Measurements from ENCODE around the gene PPP1R1C. TPM values are rescaled to one million over a fixed set of nuclear protein-coding genes. Genes with fewer than 3 reads are reported as not detected.

The PPP1R1C gene
- polyA plus RNA-seq, 1 donor from 2014 or later, result not detected

DNA sequence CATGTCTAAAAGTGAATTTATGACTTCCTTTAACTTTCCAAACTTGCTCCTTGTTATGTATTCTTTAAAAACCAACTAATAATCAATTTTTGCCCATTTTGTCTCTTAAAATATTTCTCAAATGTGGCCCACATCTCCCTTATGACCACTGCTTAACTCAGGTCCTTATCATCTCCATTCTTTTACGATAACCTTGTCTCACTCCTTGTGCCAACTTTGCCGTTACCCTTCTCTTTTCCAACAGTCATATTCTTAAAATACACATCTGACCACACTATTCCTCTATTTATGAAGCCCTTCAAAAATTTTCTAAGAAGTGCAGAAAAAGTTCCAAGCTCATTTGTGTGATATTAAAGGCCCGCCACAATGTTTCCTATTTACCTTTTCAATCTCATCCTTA lies 47.8 kb downstream of the PPP1R1C start:
- Histone ChIP-seq H3K27ac (ENCODE audit: low read length) (no peak overlapping the region), H3K4me2 (ENCODE audit: low read length) (no peak overlapping the region), H3K36me3 (ENCODE audit: insufficient read depth, low read length) (no peaks in the 10 kb centered on the region), H3K27me3 (ENCODE audit: insufficient read depth, low read depth, low read length) (no peaks in the 10 kb centered on the region), H2AFZ (ENCODE audit: low read depth, low read length) (no peak overlapping the region), H4K20me1 (ENCODE audit: insufficient read depth) (no peaks in the 10 kb centered on the region), H3K9me3 (ENCODE audit: low read length) (no peaks in the 10 kb centered on the region), H3F3A (ENCODE audit: insufficient read depth, low read length, poor library complexity, severe bottlenecking) (no peaks in the 10 kb centered on the region), H3K9ac (ENCODE audit: low read length) (no peak overlapping the region), H3K79me2 (replicated peaks; ENCODE audit: insufficient read depth, low read length) (no peaks in the 10 kb centered on the region), H3K4me3 (ENCODE audit: low read length) (no peak overlapping the region), H3K9me2 (ENCODE audit: insufficient read depth, low read length) (no peaks in the 10 kb centered on the region)
- no peak for TF ChIP-seq EP300 (conservative IDR thresholded peaks at IDR 0.05; ENCODE audit: poor library complexity, severe bottlenecking)
- TF ChIP-seq, protein P1, sequence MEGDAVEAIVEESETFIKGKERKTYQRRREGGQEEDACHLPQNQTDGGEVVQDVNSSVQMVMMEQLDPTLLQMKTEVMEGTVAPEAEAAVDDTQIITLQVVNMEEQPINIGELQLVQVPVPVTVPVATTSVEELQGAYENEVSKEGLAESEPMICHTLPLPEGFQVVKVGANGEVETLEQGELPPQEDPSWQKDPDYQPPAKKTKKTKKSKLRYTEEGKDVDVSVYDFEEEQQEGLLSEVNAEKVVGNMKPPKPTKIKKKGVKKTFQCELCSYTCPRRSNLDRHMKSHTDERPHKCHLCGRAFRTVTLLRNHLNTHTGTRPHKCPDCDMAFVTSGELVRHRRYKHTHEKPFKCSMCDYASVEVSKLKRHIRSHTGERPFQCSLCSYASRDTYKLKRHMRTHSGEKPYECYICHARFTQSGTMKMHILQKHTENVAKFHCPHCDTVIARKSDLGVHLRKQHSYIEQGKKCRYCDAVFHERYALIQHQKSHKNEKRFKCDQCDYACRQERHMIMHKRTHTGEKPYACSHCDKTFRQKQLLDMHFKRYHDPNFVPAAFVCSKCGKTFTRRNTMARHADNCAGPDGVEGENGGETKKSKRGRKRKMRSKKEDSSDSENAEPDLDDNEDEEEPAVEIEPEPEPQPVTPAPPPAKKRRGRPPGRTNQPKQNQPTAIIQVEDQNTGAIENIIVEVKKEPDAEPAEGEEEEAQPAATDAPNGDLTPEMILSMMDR (IDR thresholded peaks at IDR 0.05; ENCODE audit: poor library complexity, severe bottlenecking), result no peak
- no peak for TF ChIP-seq MXI1 (conservative IDR thresholded peaks at IDR 0.05; ENCODE audit: poor library complexity, severe bottlenecking)
- TF ChIP-seq EZH2 (IDR thresholded peaks at IDR 0.05; ENCODE audit: borderline replicate concordance, insufficient read depth, low read length, poor library complexity, severe bottlenecking), result no peak
- TF ChIP-seq POLR2AphosphoS5 (IDR thresholded peaks at IDR 0.05), result no peak
- no peak for TF ChIP-seq SMC3 (conservative IDR thresholded peaks at IDR 0.05; ENCODE audit: poor library complexity)
- TF ChIP-seq TAF1 (IDR thresholded peaks at IDR 0.05; ENCODE audit: low read depth), result no peak
- TF ChIP-seq, protein P2, sequence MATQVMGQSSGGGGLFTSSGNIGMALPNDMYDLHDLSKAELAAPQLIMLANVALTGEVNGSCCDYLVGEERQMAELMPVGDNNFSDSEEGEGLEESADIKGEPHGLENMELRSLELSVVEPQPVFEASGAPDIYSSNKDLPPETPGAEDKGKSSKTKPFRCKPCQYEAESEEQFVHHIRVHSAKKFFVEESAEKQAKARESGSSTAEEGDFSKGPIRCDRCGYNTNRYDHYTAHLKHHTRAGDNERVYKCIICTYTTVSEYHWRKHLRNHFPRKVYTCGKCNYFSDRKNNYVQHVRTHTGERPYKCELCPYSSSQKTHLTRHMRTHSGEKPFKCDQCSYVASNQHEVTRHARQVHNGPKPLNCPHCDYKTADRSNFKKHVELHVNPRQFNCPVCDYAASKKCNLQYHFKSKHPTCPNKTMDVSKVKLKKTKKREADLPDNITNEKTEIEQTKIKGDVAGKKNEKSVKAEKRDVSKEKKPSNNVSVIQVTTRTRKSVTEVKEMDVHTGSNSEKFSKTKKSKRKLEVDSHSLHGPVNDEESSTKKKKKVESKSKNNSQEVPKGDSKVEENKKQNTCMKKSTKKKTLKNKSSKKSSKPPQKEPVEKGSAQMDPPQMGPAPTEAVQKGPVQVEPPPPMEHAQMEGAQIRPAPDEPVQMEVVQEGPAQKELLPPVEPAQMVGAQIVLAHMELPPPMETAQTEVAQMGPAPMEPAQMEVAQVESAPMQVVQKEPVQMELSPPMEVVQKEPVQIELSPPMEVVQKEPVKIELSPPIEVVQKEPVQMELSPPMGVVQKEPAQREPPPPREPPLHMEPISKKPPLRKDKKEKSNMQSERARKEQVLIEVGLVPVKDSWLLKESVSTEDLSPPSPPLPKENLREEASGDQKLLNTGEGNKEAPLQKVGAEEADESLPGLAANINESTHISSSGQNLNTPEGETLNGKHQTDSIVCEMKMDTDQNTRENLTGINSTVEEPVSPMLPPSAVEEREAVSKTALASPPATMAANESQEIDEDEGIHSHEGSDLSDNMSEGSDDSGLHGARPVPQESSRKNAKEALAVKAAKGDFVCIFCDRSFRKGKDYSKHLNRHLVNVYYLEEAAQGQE (IDR thresholded peaks at IDR 0.05; ENCODE audit: borderline replicate concordance), result no peak
- TF ChIP-seq RAD21 (conservative IDR thresholded peaks at IDR 0.05), result no peak

DNA sequence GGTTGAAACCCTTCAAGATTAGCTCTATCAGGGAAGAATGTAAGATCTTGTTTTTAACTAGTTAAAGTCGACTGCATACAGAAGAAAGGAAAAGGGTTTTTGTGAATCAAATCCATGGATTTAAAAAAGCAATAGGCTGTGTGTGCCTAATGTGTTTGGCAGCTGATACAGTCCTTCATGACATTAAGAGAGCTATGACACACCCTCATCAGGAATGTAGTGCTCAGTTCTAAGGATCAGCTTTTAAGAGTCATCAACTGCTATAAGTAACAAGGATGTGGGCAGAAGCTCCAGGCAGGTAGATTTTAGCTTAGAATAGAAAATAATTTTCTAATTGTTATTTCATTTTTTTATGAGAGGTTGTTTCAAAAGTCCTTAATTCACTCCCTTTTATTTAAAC lies 52.9 kb downstream of the PPP1R1C start:
- Histone ChIP-seq H3K4me2 (ENCODE audit: low read length) (no peak overlapping the region), H3K9ac (ENCODE audit: low read length) (no peak overlapping the region), H3F3A (ENCODE audit: insufficient read depth, low read length, poor library complexity, severe bottlenecking) (no peaks in the 10 kb centered on the region), H3K9me3 (ENCODE audit: low read length) (no peaks in the 10 kb centered on the region), H2AFZ (ENCODE audit: low read depth, low read length) (no peak overlapping the region), H3K27ac (ENCODE audit: low read length) (no peak overlapping the region), H3K27me3 (ENCODE audit: insufficient read depth, low read depth, low read length) (no peaks in the 10 kb centered on the region), H3K9me2 (ENCODE audit: insufficient read depth, low read length) (no peaks in the 10 kb centered on the region), H4K20me1 (ENCODE audit: insufficient read depth) (no peaks in the 10 kb centered on the region), H3K36me3 (ENCODE audit: insufficient read depth, low read length) (no peaks in the 10 kb centered on the region), H3K4me3 (ENCODE audit: low read length) (no peak overlapping the region), H3K79me2 (replicated peaks; ENCODE audit: insufficient read depth, low read length) (no peaks in the 10 kb centered on the region)
- TF ChIP-seq POLR2AphosphoS5 (IDR thresholded peaks at IDR 0.05), result no peak
- TF ChIP-seq RAD21 (conservative IDR thresholded peaks at IDR 0.05), result no peak
- no peak for TF ChIP-seq EZH2 (IDR thresholded peaks at IDR 0.05; ENCODE audit: borderline replicate concordance, insufficient read depth, low read length, poor library complexity, severe bottlenecking)
- no peak for TF ChIP-seq TAF1 (IDR thresholded peaks at IDR 0.05; ENCODE audit: low read depth)
- no peak for TF ChIP-seq MXI1 (conservative IDR thresholded peaks at IDR 0.05; ENCODE audit: poor library complexity, severe bottlenecking)
- TF ChIP-seq, protein P1 (IDR thresholded peaks at IDR 0.05; ENCODE audit: poor library complexity, severe bottlenecking), result no peak
- no peak for TF ChIP-seq SMC3 (conservative IDR thresholded peaks at IDR 0.05; ENCODE audit: poor library complexity)
- TF ChIP-seq, protein P2 (IDR thresholded peaks at IDR 0.05; ENCODE audit: borderline replicate concordance), result no peak
- no peak for TF ChIP-seq EP300 (conservative IDR thresholded peaks at IDR 0.05; ENCODE audit: poor library complexity, severe bottlenecking)

Data from neural cell (in vitro differentiated cells).